NT2/D1 (cell line): ENCODE results near the gene PGM2L1.

Experiments
- DNase-seq: peaks from one replicate; pipeline ENCODE4 v3.0.0-alpha.2; 2011; ENCODE audit warnings: low read depth, low spot score
- H3K27me3 ChIP-seq: 2 replicates; pipeline ENCODE4 v1.6.0; 2011; ENCODE audit warnings: mild to moderate bottlenecking; ENCODE audit not compliant: insufficient read length, insufficient read depth
- H3K36me3 ChIP-seq: 2 replicates; pipeline ENCODE4 v1.6.1; 2011; ENCODE audit warnings: mild to moderate bottlenecking, low read length, mixed read lengths; ENCODE audit not compliant: insufficient read depth, insufficient read length
- H3K4me1 ChIP-seq: 2 replicates; pipeline ENCODE4 v1.5.1; 2011; ENCODE audit not compliant: insufficient read depth, insufficient read length
- H3K4me3 ChIP-seq: 2 replicates; pipeline ENCODE4 v1.5.1; 2011; ENCODE audit warnings: low read depth; ENCODE audit not compliant: insufficient read length
- H3K9ac ChIP-seq: 2 replicates; pipeline ENCODE4 v1.6.0; 2011; ENCODE audit warnings: low read depth; ENCODE audit not compliant: insufficient read length
- H3K9me3 ChIP-seq: 2 replicates; pipeline ENCODE4 v1.5.1; 2011; ENCODE audit warnings: mild to moderate bottlenecking, low read length; ENCODE audit not compliant: insufficient read depth
- SUZ12 ChIP-seq: IDR thresholded peaks from 2 replicates; pipeline ENCODE4 v1.6.1; 2011; ENCODE audit not compliant: insufficient read length, insufficient read depth; ENCODE audit errors: extremely low read depth
- YY1 ChIP-seq: IDR thresholded peaks from 2 replicates; pipeline ENCODE4 v1.6.1; 2011; ENCODE audit not compliant: insufficient read length, insufficient read depth
- ZNF274 ChIP-seq: IDR thresholded peaks from 2 replicates; pipeline ENCODE4 v1.6.1; 2011; ENCODE audit warnings: mild to moderate bottlenecking, low read depth, low read length

Gene PGM2L1

DNA sequence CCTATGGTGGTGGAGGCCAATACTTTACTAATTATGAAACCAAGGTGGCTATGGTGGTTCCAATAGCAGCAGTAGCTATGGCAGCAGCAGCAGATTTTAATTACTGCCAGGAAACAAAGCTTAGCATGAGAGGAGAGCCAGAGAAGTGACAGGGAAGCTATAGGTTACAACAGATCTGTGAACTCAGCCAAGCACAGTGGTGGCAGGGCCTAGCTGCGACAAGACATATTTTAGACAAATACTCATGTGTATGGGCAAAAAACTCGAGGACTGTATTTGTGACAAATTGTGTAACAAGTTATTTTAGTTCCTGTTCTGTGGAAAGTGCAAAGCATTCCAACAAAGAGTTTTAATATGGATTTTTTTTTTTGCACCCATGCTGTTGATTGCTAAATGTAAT is 42.6 kb downstream of the PGM2L1 start:
- H3K4me3 ChIP-seq = no peak overlapping the region
- H3K27me3 ChIP-seq = no peaks in the 10 kb centered on the region
- no peak overlapping the region for H3K9ac ChIP-seq
- H3K36me3 ChIP-seq = no peaks in the 10 kb centered on the region
- TF ChIP-seq YY1 (no peak), SUZ12 (no peak), ZNF274 (no peak)
- no peaks in the 10 kb centered on the region for H3K4me1 ChIP-seq
- H3K9me3 ChIP-seq = peaks cover 12% of the 10 kb centered on the region; the same call in 1 of the 2 replicates
- DNase-seq = no peak

DNA sequence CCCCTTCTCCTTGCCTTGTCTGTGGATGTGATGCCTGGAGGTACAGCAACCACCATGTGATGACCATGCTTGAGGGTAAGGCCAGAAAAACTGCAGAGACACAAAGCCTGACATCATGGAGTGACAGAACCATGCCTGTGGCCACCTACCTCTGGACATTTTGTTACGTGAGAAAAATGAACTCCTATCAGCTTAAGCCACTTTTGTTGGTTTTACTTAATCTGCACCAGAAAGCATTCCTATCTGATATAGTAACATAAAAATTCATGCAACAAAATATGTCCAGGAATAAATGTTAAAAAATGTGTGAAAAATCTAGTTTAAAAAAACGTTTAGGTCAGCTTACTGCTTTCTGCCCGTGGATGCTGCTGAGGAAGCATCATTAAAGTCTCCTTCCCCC is 44.2 kb downstream of the PGM2L1 start:
- no peak for TF ChIP-seq YY1
- no peak for TF ChIP-seq ZNF274
- TF ChIP-seq SUZ12 = no peak
- DNase-seq = no peak

DNA sequence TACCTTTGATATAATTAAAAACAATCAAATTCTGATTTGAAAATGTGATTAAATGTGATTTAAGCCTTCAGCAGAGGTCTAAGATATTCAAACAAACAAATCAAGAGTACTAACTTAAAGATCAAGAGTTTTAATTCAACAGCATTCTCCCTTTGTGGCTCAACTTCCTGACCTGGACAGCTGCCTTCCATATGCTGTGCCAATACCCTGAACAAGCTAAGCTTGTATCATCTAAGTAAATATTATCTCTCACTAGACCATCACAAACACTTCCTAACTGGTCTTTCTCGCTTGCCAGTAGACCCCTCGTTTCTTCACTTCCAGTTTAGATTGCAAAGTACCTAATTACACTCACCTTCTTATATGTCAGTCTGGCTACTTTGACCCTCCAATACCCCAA is 50.9 kb downstream of the PGM2L1 start:
- H3K27me3 ChIP-seq = no peaks in the 10 kb centered on the region
- peaks cover 4% of the 10 kb centered on the region for H3K36me3 ChIP-seq
- no peaks in the 10 kb centered on the region for H3K9me3 ChIP-seq
- no peak overlapping the region for H3K4me3 ChIP-seq
- H3K9ac ChIP-seq = no peak overlapping the region
- H3K4me1 ChIP-seq = no peaks in the 10 kb centered on the region
- TF ChIP-seq SUZ12 = no peak
- TF ChIP-seq ZNF274 = no peak
- TF ChIP-seq YY1 = no peak
- DNase-seq = no peak

More for the DNA sequence above, 44.2 kb downstream of the PGM2L1 start:
- Histone ChIP-seq H3K4me1 (no peaks in the 10 kb centered on the region), H3K27me3 (no peaks in the 10 kb centered on the region), H3K9ac (no peak overlapping the region), H3K36me3 (no peaks in the 10 kb centered on the region), H3K9me3 (no peaks in the 10 kb centered on the region), H3K4me3 (no peak overlapping the region)

DNA sequence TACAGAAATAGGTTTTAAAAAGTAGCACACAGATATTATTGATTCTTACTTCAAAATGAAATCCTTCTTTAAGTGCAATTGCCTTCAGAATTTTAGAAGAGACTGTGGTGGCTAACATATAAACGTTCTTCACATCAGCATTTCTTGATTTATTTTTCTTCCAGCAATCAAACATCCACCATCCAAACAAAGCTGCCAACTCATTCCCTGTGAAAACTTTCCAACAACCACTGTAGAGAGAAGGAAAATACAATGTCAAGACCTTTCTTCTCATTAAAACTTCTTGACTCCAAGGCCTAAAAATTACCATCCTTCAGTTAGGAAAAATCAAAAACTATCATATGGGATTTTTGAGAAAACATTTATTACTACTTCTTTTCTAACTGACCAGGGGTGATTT is 52.8 kb downstream of the PGM2L1 start:
- Histone ChIP-seq H3K4me1 (no peaks in the 10 kb centered on the region), H3K9ac (no peak overlapping the region), H3K27me3 (no peaks in the 10 kb centered on the region), H3K4me3 (no peak overlapping the region), H3K9me3 (no peaks in the 10 kb centered on the region), H3K36me3 (peaks cover 13% of the 10 kb centered on the region)
- TF ChIP-seq ZNF274 = no peak
- TF ChIP-seq SUZ12 = no peak
- TF ChIP-seq YY1 = no peak
- no peak for DNase-seq

DNA sequence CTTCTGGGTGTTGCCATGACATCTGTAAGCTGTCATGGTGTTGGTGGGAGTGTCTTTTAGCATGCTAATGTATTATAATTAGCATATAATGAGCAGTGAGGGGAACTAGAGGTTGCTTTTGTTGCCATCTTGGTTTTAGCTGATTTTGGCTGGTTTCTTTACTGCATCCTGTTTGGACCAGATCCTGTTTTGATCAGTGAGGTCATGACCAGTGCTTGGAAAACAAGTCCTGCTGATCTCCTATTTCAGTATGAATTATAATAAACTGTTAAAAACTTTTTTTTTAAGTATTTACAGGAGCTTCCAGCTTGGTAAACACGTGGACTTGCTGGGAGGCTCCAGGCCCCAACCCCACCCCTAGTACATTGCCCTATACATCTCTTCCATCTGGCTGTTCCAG is 56.3 kb downstream of the PGM2L1 start:
- Histone ChIP-seq H3K27me3 (no peaks in the 10 kb centered on the region), H3K36me3 (peaks cover 19% of the 10 kb centered on the region), H3K9me3 (no peaks in the 10 kb centered on the region), H3K9ac (no peak overlapping the region), H3K4me3 (no peak overlapping the region), H3K4me1 (no peaks in the 10 kb centered on the region)
- TF ChIP-seq SUZ12 (no peak), YY1 (no peak), ZNF274 (no peak)
- no peak for DNase-seq

DNA sequence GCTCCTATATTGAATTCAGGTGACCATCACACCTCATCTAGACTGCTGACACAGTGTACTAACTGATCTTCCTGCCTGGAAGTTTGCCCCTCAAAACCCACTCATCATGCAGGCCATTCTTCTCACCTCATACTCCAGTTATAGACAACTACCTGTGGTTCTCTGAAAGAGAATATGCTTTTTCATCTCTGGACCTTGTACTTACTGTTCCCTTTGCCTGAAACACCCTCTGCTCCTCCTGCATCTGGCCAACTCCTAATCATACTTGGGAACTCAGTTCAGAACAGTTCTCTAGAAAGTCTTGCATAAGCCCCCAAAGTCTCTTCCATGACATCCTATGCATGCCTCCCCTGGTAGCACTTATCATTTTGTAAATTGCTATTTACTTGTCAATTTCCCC is 58.6 kb downstream of the PGM2L1 start:
- no peaks in the 10 kb centered on the region for H3K27me3 ChIP-seq

DNA sequence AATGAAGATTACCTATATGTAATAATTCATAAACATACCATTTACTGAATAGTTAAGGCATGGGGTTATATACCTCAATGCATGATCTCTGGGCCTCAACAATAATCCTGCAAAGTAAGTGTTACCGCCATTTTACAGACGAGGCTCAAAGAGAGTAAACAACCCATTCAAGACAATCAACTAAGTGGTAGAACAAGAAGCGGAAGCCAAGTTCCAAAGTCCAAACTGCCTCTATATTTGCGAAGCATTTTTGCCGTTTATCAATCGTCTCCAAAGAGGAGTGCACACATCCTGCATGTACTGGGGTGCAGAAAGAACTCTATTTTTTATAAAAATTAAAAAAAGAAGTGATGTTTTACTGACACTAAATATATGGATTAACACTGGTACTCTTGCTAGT is 59.3 kb downstream of the PGM2L1 start:
- Histone ChIP-seq H3K9ac (no peak overlapping the region), H3K27me3 (no peaks in the 10 kb centered on the region), H3K4me3 (no peak overlapping the region), H3K36me3 (peaks cover 19% of the 10 kb centered on the region), H3K4me1 (no peaks in the 10 kb centered on the region), H3K9me3 (no peaks in the 10 kb centered on the region)
- no peak for DNase-seq
- TF ChIP-seq SUZ12 (no peak), YY1 (no peak), ZNF274 (no peak)

More for the DNA sequence above, 58.6 kb downstream of the PGM2L1 start:
- H3K4me3 ChIP-seq = no peak overlapping the region
- DNase-seq = no peak
- H3K4me1 ChIP-seq = no peaks in the 10 kb centered on the region
- no peak overlapping the region for H3K9ac ChIP-seq
- H3K9me3 ChIP-seq = no peaks in the 10 kb centered on the region
- peaks cover 19% of the 10 kb centered on the region for H3K36me3 ChIP-seq
- TF ChIP-seq SUZ12 (no peak), ZNF274 (no peak), YY1 (no peak)
